ENCODE results near the gene PDE1A. TPM values are rescaled to one million over a fixed set of nuclear protein-coding genes. Genes with fewer than 3 reads are reported as not detected.

PDE1A gene
- total RNA-seq, 2 experiments from 2014 or later: not detected

GRCh38 chr2:182144041-182144775, 282.6 kb downstream of the PDE1A start:
- no peak for ATAC-seq (ENCODE audit: poor library complexity)
- TF ChIP-seq CTCF (IDR thresholded peaks at IDR 0.05): no peak
- intact Hi-C loops (cut with DNase I, micrococcal nuclease): no loop called here

GRCh38 chr2:182142062-182142461, 284.8 kb downstream of the PDE1A start:
- no peak overlapping the region for H3K4me3 Mint-ChIP-seq
- H3K4me1 Mint-ChIP-seq (ENCODE audit: low read depth): no peaks in the 10 kb centered on the region
- no peak for TF ChIP-seq CTCF (IDR thresholded peaks at IDR 0.05)
- H3K27ac Mint-ChIP-seq: no peak overlapping the region
- no peak for DNase-seq
- Histone ChIP-seq H3K36me3 (ENCODE audit: insufficient read depth, low read length) (no peaks in the 10 kb centered on the region), H3K27ac (ENCODE audit: low read depth in 1 of 2, low read length in 2 of 2) (no peak overlapping the region), H3K27me3 (ENCODE audit: control insufficient read depth in 1 of 2, insufficient read depth in 2 of 2, low read length in 2 of 2) (no peaks in the 10 kb centered on the region), H3K4me3 (ENCODE audit: low read length) (no peak overlapping the region), H3K9me3 (ENCODE audit: control insufficient read depth in 1 of 2, insufficient read depth in 1 of 2, low read length in 2 of 2) (no peaks in the 10 kb centered on the region), H3K4me1 (ENCODE audit: insufficient read depth, low read length) (no peaks in the 10 kb centered on the region)
- H3K36me3 Mint-ChIP-seq (ENCODE audit: low read depth): no peaks in the 10 kb centered on the region
- intact Hi-C loops (cut with DNase I, micrococcal nuclease): no loop called here
- H3K9me3 Mint-ChIP-seq: no peaks in the 10 kb centered on the region
- peaks cover 11% of the 10 kb centered on the region for H3K27me3 Mint-ChIP-seq
- ATAC-seq (ENCODE audit: poor library complexity): no peak
- ChIA-PET POLR2A (no interaction called here), CTCF (no interaction called here)

More at GRCh38 chr2:182144041-182144775, 282.6 kb downstream of the PDE1A start:
- H3K4me3 ChIP-seq (ENCODE audit: low read length): no peak overlapping the region
- ChIA-PET POLR2A (no interaction called here), CTCF (no interaction called here)
- no peak overlapping the region for H3K27ac ChIP-seq (ENCODE audit: low read depth in 1 of 2, low read length in 2 of 2)
- H3K27me3 Mint-ChIP-seq: peaks cover 3% of the 10 kb centered on the region
- DNase-seq: no peak
- H3K9me3 ChIP-seq (ENCODE audit: control insufficient read depth in 1 of 2, insufficient read depth in 1 of 2, low read length in 2 of 2): no peaks in the 10 kb centered on the region
- H3K27ac Mint-ChIP-seq: no peak overlapping the region
- H3K4me3 Mint-ChIP-seq: no peak overlapping the region
- H3K27me3 ChIP-seq (ENCODE audit: control insufficient read depth in 1 of 2, insufficient read depth in 2 of 2, low read length in 2 of 2): no peaks in the 10 kb centered on the region
- no peaks in the 10 kb centered on the region for H3K36me3 Mint-ChIP-seq (ENCODE audit: low read depth)
- no peaks in the 10 kb centered on the region for H3K36me3 ChIP-seq (ENCODE audit: insufficient read depth, low read length)
- no peaks in the 10 kb centered on the region for H3K4me1 Mint-ChIP-seq (ENCODE audit: low read depth)
- H3K9me3 Mint-ChIP-seq: no peaks in the 10 kb centered on the region
- H3K4me1 ChIP-seq (ENCODE audit: insufficient read depth, low read length): no peaks in the 10 kb centered on the region

GRCh38 chr2:182134201-182134600, 292.6 kb downstream of the PDE1A start:
- no peaks in the 10 kb centered on the region for H3K27me3 ChIP-seq (ENCODE audit: control insufficient read depth in 1 of 2, insufficient read depth in 2 of 2, low read length in 2 of 2)
- H3K9me3 ChIP-seq (ENCODE audit: control insufficient read depth in 1 of 2, insufficient read depth in 1 of 2, low read length in 2 of 2): no peaks in the 10 kb centered on the region
- H3K4me1 ChIP-seq (ENCODE audit: insufficient read depth, low read length): no peaks in the 10 kb centered on the region
- POLR2A ChIA-PET: no interaction called here
- Mint-ChIP-seq H3K4me1 (ENCODE audit: low read depth) (no peaks in the 10 kb centered on the region), H3K9me3 (no peaks in the 10 kb centered on the region), H3K36me3 (ENCODE audit: low read depth) (no peaks in the 10 kb centered on the region), H3K27ac (no peak overlapping the region), H3K4me3 (no peak overlapping the region), H3K27me3 (peaks cover 8% of the 10 kb centered on the region)
- H3K4me3 ChIP-seq (ENCODE audit: low read length): no peak overlapping the region
- H3K36me3 ChIP-seq (ENCODE audit: insufficient read depth, low read length): no peaks in the 10 kb centered on the region
- CTCF ChIA-PET: no interaction called here
- TF ChIP-seq CTCF (IDR thresholded peaks at IDR 0.05): no peak
- ATAC-seq (ENCODE audit: poor library complexity): no peak
- DNase-seq: no peak
- no peak overlapping the region for H3K27ac ChIP-seq (ENCODE audit: low read depth in 1 of 2, low read length in 2 of 2)
- intact Hi-C loops (cut with DNase I, micrococcal nuclease): no loop called here
